Heart left ventricle (tissue), 13 donors: ENCODE measurements around the gene NRF1.

ENCODE experiments used
- POLR2A ChIP-seq, 2 donors: fragments of 450-650 bp; IDR thresholded peaks; one replicate each; pipeline ENCODE4 v1.6.1; 2017; ENCODE audit warnings: antibody characterized with exemption in 2 of 2, mild to moderate bottlenecking in 2 of 2, moderate library complexity in 2 of 2
- TF ChIP-seq, protein P1 (sequence below), 12 donors: fragments of 200-600 bp; sonication (generic) in 4 of 12; IDR thresholded peaks; one replicate each; pipeline versions ENCODE4 v1.5.0 to v1.8.0; 2018 to 2022; ENCODE audit warnings: antibody characterized with exemption in 12 of 12, mild to moderate bottlenecking in 5 of 12
- donor health status: ischemic (EF 13 %, LVEDD 7.1; RV severe dilation, severe dysfunction).
- donor health status: DM: no; HTN: yes; CAD: no.
- donor health status: DM: no; HTN: no; CAD: no.
- donor health status: ischemic (EF 25% LVEDD 6.9; RV normal size, moderate dysfunction).
- donor health status: ischemic (EF 25% LVEDD 5.7; RV mildly dilated, moderate dysfunction).
- donor health status: ischemic (EF 35%, LVEDD 5.7; RV mildly dilated, moderate dysfunction).
- donor health status: nonischemic (EF 11% LVEDD 7.7; RV severe dilation, severe dysfunction).
- donor health status: DM: yes; HTN: yes; CAD: no.
- donor health status: PGD.
- donor health status: ischemic (EF 29% LVEDD 5.4; RV normal size, mild dysfunction).
- donor health status: nonischemic (EF 23%, LVEDD 6.1; RV moderate dilation, normal function).

DNA sequence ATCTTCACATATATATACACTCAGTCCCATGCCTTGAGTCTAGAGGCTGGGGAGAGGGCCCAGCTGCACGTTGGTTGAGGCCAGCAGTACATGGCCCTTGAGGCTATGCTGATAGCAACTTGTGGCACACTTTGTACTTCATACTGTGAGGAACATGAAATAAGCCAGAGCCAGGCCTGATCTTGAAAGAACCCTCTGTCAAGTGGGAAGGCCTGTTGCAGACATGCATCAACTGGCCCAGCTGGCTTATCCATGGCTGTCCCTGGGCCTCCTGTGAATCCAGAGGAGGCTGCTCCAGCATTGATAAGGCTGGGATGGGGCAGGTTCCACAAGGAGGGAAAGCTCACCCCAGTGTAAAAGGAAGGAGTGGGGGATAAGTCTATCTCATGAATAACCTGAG is 140.4 kb downstream of the NRF1 start:
- TF ChIP-seq, protein P1, sequence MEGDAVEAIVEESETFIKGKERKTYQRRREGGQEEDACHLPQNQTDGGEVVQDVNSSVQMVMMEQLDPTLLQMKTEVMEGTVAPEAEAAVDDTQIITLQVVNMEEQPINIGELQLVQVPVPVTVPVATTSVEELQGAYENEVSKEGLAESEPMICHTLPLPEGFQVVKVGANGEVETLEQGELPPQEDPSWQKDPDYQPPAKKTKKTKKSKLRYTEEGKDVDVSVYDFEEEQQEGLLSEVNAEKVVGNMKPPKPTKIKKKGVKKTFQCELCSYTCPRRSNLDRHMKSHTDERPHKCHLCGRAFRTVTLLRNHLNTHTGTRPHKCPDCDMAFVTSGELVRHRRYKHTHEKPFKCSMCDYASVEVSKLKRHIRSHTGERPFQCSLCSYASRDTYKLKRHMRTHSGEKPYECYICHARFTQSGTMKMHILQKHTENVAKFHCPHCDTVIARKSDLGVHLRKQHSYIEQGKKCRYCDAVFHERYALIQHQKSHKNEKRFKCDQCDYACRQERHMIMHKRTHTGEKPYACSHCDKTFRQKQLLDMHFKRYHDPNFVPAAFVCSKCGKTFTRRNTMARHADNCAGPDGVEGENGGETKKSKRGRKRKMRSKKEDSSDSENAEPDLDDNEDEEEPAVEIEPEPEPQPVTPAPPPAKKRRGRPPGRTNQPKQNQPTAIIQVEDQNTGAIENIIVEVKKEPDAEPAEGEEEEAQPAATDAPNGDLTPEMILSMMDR (IDR thresholded peaks at IDR 0.05) = no peak
- TF ChIP-seq POLR2A (IDR thresholded peaks at IDR 0.05) = no peak
